GM19023 (cell line): Measurements from ENCODE around the gene SYNPO2.
"Not testable (repeated sequence)": the region's sequence is repeated elsewhere in the genome, so short reads cannot be mapped to it uniquely, and the experiment has no call there.

ENCODE experiments used
- ATAC-seq: cut with Tn5 transposase; IDR thresholded peaks from one replicate; pipeline ENCODE4 v1.9.1; 2021; ENCODE audit warnings: mild to moderate bottlenecking, moderate library complexity; ENCODE audit not compliant: unreplicated experiment

The SYNPO2 gene

GRCh38 chr4:119028296-119028695 lies 139.6 kb downstream of the SYNPO2 start:
- no peak for ATAC-seq

DNA sequence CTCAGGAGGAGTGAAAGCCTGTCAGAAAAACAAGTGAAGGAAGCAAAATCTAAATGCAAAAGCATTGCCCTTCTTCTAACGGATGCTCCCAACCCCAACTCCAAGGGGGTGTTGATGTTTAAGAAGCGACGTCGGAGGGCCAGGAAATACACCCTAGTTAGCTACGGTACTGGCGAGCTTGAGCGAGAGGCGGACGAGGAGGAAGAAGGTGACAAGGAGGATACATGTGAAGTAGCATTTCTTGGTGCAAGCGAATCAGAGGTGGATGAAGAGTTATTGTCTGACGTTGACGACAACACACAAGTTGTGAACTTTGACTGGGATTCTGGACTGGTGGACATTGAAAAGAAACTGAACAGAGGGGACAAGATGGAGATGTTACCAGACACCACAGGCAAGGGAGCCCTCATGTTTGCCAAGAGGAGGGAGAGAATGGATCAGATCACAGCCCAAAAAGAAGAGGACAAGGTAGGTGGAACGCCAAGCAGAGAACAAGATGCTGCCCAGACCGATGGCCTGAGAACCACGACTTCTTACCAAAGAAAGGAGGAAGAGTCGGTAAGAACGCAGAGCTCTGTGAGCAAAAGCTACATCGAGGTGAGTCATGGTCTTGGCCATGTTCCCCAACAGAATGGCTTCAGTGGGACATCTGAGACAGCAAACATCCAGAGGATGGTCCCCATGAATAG lies 141.3 kb downstream of the SYNPO2 start:
- no peak for ATAC-seq

DNA sequence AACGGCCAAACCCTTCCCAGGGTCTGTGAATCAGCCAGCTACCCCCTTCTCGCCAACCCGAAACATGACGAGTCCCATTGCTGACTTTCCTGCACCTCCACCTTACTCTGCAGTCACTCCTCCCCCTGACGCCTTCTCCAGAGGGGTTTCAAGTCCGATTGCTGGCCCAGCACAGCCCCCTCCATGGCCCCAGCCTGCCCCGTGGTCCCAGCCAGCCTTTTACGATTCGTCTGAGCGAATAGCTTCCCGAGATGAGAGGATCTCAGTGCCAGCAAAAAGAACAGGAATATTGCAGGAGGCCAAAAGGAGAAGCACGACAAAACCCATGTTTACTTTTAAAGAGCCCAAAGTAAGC lies 141.9 kb downstream of the SYNPO2 start:
- no peak for ATAC-seq

DNA sequence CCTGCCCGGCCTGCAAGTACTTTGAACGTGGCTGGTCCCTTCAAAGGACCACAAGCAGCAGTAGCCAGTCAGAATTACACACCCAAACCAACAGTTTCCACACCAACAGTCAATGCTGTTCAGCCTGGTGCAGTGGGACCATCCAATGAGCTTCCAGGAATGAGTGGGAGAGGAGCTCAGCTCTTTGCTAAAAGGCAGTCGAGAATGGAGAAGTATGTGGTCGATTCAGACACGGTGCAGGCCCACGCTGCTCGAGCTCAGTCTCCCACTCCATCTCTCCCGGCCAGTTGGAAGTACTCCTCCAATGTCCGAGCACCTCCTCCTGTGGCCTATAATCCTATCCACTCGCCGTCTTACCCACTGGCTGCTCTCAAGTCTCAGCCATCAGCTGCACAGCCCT lies 142.6 kb downstream of the SYNPO2 start:
- ATAC-seq: no peak

- ATAC-seq: no peak
Measured at GRCh38 chr4:119032921-119033685, 144.4 kb downstream of the SYNPO2 start.

DNA sequence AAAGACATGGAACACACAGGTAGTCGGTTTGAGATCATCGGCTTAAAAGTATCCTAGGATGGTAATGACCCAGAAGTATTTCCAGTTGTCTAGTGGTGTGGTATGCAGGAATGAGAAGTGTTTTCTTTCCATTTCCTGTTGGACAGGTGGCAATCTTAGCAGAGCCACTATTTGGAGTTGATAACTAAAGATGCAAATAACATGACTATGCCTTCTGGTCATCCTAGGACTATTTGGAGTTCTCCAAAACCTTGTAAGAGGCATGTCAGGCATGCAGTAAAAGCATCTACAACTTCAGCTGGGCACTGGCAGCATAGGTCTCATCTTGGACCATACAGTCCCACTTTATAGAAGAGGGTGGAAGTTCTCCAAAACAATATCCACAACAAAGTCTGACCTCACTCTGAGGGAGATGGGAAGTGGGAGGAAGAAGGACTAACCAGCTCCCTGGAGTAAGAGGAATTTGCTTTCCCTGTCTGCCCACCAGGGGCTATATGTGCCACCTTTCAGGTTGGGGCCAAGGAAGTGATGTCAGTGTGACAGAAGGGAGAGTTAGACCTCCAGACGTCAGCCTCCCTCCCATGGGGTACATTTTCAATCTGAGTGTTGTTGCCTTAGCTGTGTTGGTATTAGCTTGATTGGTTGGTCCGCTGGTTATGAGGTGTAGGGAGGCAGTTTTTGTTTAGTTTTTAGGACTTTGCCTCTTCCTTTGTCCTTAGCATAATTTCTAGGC lies 145.8 kb downstream of the SYNPO2 start:
- ATAC-seq: no peak

DNA sequence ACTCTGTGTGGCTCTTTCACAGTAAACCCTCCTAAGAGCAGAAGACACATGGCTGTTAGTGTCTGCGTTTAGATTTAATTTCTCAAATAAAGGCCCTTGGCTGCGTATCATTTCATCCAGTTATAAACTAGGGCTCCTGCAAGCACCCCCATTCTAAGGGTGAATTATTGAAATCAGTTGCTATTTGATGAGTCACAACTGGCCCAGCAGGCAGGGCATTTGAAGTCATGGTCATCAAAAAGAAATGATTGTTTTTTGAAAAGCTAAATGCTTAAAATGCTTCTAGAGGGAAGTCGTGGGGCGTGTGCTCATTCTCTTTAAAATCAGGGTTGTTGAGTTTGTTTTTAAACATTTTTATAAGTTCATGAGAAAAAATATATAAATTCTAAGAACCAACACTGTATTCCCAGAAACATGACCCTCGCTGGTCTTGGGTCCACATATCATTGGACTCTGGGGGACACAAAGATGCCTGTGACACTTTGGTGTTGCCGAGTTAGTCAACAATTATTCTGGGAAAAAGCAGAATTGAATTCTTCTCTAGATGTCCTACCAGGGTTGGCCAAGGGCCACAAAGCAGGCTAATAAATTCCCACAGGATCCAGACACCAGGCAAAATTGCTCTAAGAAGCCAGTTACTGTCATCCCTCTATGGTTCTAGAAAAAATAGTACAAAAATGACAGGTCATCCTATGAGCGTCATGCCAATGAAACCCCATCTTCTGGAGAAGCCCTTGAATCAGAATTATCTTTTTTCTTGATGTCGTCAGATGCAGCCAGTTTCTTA lies 147.5 kb downstream of the SYNPO2 start:
- ATAC-seq: no peak

GRCh38 chr4:119037709-119038108 lies 149.1 kb downstream of the SYNPO2 start:
- ATAC-seq: no peak

DNA sequence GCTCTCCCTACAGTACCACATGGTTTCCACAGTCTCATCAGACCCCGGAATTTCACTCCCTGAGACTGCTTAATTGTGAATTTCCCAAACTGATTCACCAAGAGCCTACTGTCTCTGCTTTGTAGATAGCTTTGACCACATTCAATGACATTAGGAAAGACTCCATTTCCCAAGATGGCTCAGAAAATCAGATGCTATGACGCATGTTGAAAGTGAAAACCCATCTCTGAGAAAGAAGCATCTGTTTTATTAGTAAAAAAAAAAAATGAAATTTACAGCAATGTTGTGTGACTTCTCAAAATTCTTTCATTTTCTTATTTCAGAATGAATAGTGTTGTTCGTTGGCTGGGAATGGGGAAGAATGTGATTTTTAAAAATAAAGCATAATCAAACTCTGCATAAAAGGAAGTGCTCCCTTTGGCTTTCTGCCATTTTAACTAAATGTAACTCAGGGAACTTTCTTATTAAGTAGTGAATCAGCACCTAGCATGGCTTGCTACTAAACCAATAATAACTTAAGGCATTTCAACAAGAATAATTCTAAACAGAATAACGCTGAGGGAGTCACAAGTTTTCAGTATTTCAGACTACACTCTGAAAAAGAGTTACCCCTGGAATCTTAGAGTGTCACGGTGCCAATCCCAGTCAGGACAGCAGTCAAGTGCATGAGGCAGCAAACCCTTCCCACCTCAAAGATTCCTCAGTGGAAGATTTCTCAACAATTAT lies 149.6 kb downstream of the SYNPO2 start:
- ATAC-seq: no peak

GRCh38 chr4:119039160-119039559 lies 150.5 kb downstream of the SYNPO2 start:
- ATAC-seq: no peak

DNA sequence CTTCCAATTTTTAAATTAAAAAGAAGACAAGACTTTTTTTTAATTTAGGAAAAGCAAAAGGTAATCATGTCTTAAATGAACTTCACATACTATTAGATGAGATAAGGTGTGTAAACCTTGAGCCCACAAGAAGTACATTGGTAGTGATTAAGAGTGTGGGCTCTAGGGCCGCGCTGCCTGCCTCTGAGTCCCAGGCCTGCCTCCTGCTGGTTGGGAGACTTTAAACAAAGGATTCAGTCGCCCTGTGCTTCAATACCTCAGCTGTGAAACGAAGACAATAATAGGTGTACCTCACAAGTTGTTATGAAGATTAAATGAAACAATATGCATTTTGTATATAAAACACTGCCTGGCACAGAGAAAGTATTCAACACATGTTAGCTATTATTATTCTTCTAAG lies 151.1 kb downstream of the SYNPO2 start:
- no peak for ATAC-seq

GRCh38 chr4:119040261-119040660 lies 151.6 kb downstream of the SYNPO2 start:
- no peak for ATAC-seq

DNA sequence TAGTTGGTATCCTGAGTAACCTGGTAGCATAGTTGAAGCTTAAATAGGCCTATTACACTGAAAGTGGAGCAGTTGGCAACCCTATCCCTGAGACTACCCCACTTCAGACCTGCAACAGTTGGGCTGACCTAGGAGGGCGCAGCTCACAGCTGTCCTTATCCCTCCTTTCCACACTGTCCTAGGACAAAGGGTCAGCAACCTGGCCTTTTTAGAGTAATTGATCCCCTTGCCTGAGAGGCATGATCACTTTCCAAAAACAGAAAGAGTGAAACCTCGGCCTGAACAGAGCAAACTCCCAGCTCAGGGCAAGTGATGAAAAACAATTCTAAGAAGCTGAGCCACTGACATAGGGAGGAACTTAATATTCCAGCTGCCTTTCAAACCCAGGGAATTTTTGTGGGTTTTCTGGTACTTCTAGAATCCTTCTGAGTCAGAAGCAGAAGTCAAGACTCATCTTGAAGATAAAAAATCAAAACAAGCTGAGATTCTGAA lies 152.1 kb downstream of the SYNPO2 start:
- ATAC-seq: no peak

- no peak for ATAC-seq
Measured at GRCh38 chr4:119041396-119041795, 152.7 kb downstream of the SYNPO2 start.

DNA sequence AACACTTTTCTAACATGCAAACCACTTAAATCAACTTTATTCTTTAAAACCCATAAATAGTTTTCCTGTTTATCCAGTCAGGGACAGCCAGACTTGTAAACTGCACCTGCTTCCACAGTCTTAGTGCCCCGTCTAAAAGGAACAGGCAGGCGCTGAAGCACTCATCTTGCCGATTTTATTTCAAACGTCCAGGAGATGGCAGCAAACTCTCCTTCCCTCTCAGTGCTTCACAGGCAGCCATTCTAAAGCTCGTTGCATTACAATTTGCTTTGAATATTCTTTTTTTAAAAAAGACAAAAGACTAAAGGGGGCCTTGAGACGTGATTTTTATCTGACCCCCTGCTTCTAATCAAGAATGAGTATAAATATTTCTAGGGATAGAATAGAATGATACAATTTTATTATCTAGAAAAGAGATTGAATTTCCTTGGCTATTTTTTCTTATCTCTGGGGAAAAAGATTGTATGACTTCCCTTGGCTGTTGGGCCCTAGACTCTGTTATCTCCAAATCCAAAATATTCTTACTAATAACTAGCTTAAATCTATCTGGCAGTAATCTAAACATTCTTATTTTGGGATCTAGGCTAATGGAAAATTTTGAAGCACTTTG lies 153.4 kb downstream of the SYNPO2 start:
- peak; percentile 88 for ATAC-seq

GRCh38 chr4:119046263-119046662 lies 157.6 kb downstream of the SYNPO2 start:
- no peak for ATAC-seq

DNA sequence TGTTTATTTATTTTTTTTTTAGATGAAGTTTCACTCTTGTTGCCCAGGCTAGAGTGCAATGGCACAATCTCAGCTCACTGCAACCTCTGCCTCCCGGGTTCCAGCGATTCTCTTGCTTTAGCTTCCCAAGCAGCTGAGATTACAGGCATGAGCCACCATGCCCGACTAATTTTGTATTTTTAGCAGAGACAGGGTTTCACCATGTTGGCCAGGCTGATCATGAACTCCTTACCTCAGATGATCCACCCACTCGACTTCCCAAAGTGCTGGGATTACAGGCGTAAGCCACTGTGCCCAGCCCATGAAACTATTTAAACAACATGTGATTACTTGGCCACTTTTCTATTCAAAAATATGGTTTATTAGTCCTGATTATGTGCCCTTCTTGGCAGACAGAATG lies 158.4 kb downstream of the SYNPO2 start:
- not testable (repeated sequence) for ATAC-seq

DNA sequence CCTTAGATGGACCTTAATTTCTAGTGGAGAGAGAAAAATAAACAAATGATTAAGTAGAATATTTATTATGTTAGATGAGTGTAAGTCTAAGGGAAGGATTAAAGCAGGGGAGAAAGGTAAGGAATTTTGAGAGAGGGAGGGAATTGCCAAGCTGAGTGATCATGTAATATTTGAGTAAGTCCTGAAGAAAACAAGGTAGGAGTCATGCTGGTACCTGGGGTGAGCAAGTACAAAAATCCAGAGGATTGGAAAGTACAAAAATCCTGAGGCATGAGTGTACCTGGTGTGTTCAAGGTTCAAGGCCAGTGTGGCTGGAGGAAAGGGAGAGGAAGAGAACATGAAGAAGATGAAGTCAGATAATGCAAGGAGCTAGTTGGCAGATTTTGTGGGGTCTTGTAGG lies 159.8 kb downstream of the SYNPO2 start:
- ATAC-seq: no peak

GRCh38 chr4:119049342-119049741 lies 160.7 kb downstream of the SYNPO2 start:
- ATAC-seq: no peak

GRCh38 chr4:119050527-119051090 lies 162.0 kb downstream of the SYNPO2 start:
- no peak for ATAC-seq
